OCI-LY3 (cell line): Measurements from ENCODE around the gene SELENON.

Source experiments
- H2AFZ ChIP-seq: fragments of 200-600, 300-600 bp; shearing (Covaris generic); 2 replicates; pipeline ENCODE4 v1.6.0; 2014; ENCODE audit warnings: antibody characterized with exemption, low read depth, low read length
- H3K27ac ChIP-seq: fragments of 200-600, 300-600 bp; sonication (generic); 2 replicates; pipeline ENCODE4 v1.5.1; 2014; ENCODE audit warnings: mild to moderate bottlenecking, low read length, moderate library complexity, mixed read lengths
- H3K27me3 ChIP-seq: fragments of 200-600, 300-600 bp; sonication (generic); 2 replicates; pipeline ENCODE4 v1.6.1; 2014; ENCODE audit warnings: low read depth, low read length, mixed read lengths
- H3K36me3 ChIP-seq: fragments of 200-600, 300-600 bp; sonication (generic); replicated peaks from 2 replicates; pipeline ENCODE3; 2014; ENCODE audit warnings: low read depth, low read length, mixed read lengths
- H3K4me1 ChIP-seq: fragments of 300-600, 200-600 bp; sonication (generic); 2 replicates; pipeline ENCODE4 v1.6.1; 2014; ENCODE audit warnings: low read length, mixed read lengths
- H3K4me2 ChIP-seq: fragments of 200-600, 300-600 bp; sonication (generic); 2 replicates; pipeline ENCODE4 v1.6.1; 2014; ENCODE audit warnings: low read length, mixed read lengths
- H3K4me3 ChIP-seq: fragments of 300-600, 200-600 bp; sonication (generic); 2 replicates; pipeline ENCODE4 v1.5.1; 2014; ENCODE audit warnings: antibody characterized with exemption, mild to moderate bottlenecking, low read length, moderate library complexity
- H3K79me2 ChIP-seq: fragments of 300-600, 200-600 bp; shearing (Covaris generic); 2 replicates; pipeline ENCODE4 v1.6.1; 2014; ENCODE audit warnings: mild to moderate bottlenecking, low read length, mixed read lengths
- H3K9ac ChIP-seq: fragments of 300-600, 200-600 bp; shearing (Covaris generic); 2 replicates; pipeline ENCODE4 v1.6.0; 2014; ENCODE audit warnings: mild to moderate bottlenecking, low read length, moderate library complexity
- H3K9me3 ChIP-seq: fragments of 200-600, 300-600 bp; shearing (Covaris generic); 2 replicates; pipeline ENCODE4 v1.6.1; 2014; ENCODE audit warnings: low read length, mixed read lengths; ENCODE audit not compliant: insufficient read depth
- H4K20me1 ChIP-seq: fragments of 200-600, 300-600 bp; sonication (generic); 2 replicates; pipeline ENCODE4 v1.6.1; 2016; ENCODE audit warnings: low read length, mixed read lengths; ENCODE audit not compliant: insufficient read depth
- CTCF ChIP-seq: fragments of 200-600, 300-600 bp; sonication (generic); IDR thresholded peaks from 2 replicates; pipeline ENCODE4 v1.5.1; 2014; ENCODE audit warnings: antibody characterized with exemption, low read length, low read depth
- EZH2phosphoT487 ChIP-seq: fragments of 200-600 bp; shearing (Covaris generic); IDR thresholded peaks from 2 replicates; pipeline ENCODE4 v1.6.1; 2018; ENCODE audit warnings: antibody characterized with exemption, mixed run types, low read depth

The SELENON gene

GRCh38 chr1:25864434-25864833 is 64.4 kb downstream of the SELENON start:
- H3K9me3 ChIP-seq, result no peaks in the 10 kb centered on the region
- no peaks in the 10 kb centered on the region for H3K36me3 ChIP-seq
- TF ChIP-seq EZH2phosphoT487 (no peak), CTCF (no peak)
- H4K20me1 ChIP-seq, result no peaks in the 10 kb centered on the region
- H2AFZ ChIP-seq, result no peak overlapping the region
- H3K79me2 ChIP-seq, result no peaks in the 10 kb centered on the region
- H3K27ac ChIP-seq, result no peak overlapping the region
- H3K4me1 ChIP-seq, result no peaks in the 10 kb centered on the region
- no peak overlapping the region for H3K9ac ChIP-seq
- no peak overlapping the region for H3K4me2 ChIP-seq
- no peaks in the 10 kb centered on the region for H3K27me3 ChIP-seq
- H3K4me3 ChIP-seq, result no peak overlapping the region

- Histone ChIP-seq H3K27ac (no peak overlapping the region), H4K20me1 (no peaks in the 10 kb centered on the region), H3K4me2 (no peak overlapping the region)
Observed at GRCh38 chr1:25866288-25866687, 66.3 kb downstream of the SELENON start.

GRCh38 chr1:25867210-25867991 is 67.4 kb downstream of the SELENON start:
- no peak overlapping the region for H3K27ac ChIP-seq
- no peak overlapping the region for H3K9ac ChIP-seq
- H3K9me3 ChIP-seq, result no peaks in the 10 kb centered on the region
- no peaks in the 10 kb centered on the region for H3K79me2 ChIP-seq
- no peak overlapping the region for H3K4me3 ChIP-seq
- H3K4me1 ChIP-seq, result no peaks in the 10 kb centered on the region
- H3K36me3 ChIP-seq, result no peaks in the 10 kb centered on the region
- H3K4me2 ChIP-seq, result no peak overlapping the region
- H3K27me3 ChIP-seq, result no peaks in the 10 kb centered on the region
- H4K20me1 ChIP-seq, result no peaks in the 10 kb centered on the region
- TF ChIP-seq EZH2phosphoT487 (no peak), CTCF (no peak)
- no peak overlapping the region for H2AFZ ChIP-seq

More at GRCh38 chr1:25866288-25866687, 66.3 kb downstream of the SELENON start:
- Histone ChIP-seq H3K27me3 (no peaks in the 10 kb centered on the region), H3K79me2 (no peaks in the 10 kb centered on the region), H3K9ac (no peak overlapping the region), H2AFZ (no peak overlapping the region), H3K4me1 (no peaks in the 10 kb centered on the region), H3K9me3 (no peaks in the 10 kb centered on the region), H3K4me3 (no peak overlapping the region), H3K36me3 (no peaks in the 10 kb centered on the region)
- TF ChIP-seq CTCF, result no peak
- TF ChIP-seq EZH2phosphoT487, result no peak
